HUES48 (cell line): Measurements from ENCODE around the gene ESRRB.

Experiments used
- H3K27ac ChIP-seq: one replicate; pipeline ENCODE4 v1.7.0; 2013; ENCODE audit warnings: low read depth, low read length, inconsistent platforms
- H3K27me3 ChIP-seq: 2 replicates; pipeline ENCODE4 v1.6.1; 2013; ENCODE audit warnings: mild to moderate bottlenecking, low read length; ENCODE audit not compliant: control insufficient read depth, insufficient read depth
- H3K36me3 ChIP-seq: 2 replicates; pipeline ENCODE4 v1.6.1; 2013; ENCODE audit warnings: low read length; ENCODE audit not compliant: control insufficient read depth, insufficient read depth
- H3K4me1 ChIP-seq: 2 replicates; pipeline ENCODE4 v1.6.1; 2013; ENCODE audit warnings: mild to moderate bottlenecking, low read length; ENCODE audit not compliant: control insufficient read depth, insufficient read depth
- H3K4me3 ChIP-seq: 2 replicates; pipeline ENCODE4 v1.5.1; 2013; ENCODE audit warnings: mild to moderate bottlenecking, low read depth, low read length
- H3K9ac ChIP-seq: 2 replicates; pipeline ENCODE4 v1.6.1; 2013; ENCODE audit warnings: mild to moderate bottlenecking, low read depth, low read length, moderate library complexity
- H3K9me3 ChIP-seq: 2 replicates; pipeline ENCODE4 v1.6.1; 2013; ENCODE audit warnings: low read length; ENCODE audit not compliant: control insufficient read depth, insufficient read depth

The ESRRB gene

GRCh38 chr14:76486251-76486743 is 110.4 kb downstream of the ESRRB start:
- Histone ChIP-seq H3K9me3 (no peaks in the 10 kb centered on the region), H3K27me3 (no peaks in the 10 kb centered on the region), H3K27ac (no peak overlapping the region), H3K4me1 (no peaks in the 10 kb centered on the region), H3K9ac (no peak overlapping the region), H3K36me3 (no peaks in the 10 kb centered on the region), H3K4me3 (no peak overlapping the region)

- Histone ChIP-seq H3K9ac (no peak overlapping the region), H3K9me3 (no peaks in the 10 kb centered on the region), H3K4me3 (no peak overlapping the region), H3K27ac (no peak overlapping the region), H3K36me3 (no peaks in the 10 kb centered on the region), H3K4me1 (no peaks in the 10 kb centered on the region), H3K27me3 (no peaks in the 10 kb centered on the region)
Measured at GRCh38 chr14:76488551-76488950, 112.6 kb downstream of the ESRRB start.

- Histone ChIP-seq H3K9me3 (no peaks in the 10 kb centered on the region), H3K9ac (no peak overlapping the region), H3K27ac (no peak overlapping the region), H3K27me3 (no peaks in the 10 kb centered on the region), H3K4me1 (no peaks in the 10 kb centered on the region), H3K36me3 (no peaks in the 10 kb centered on the region), H3K4me3 (no peak overlapping the region)
Measured at GRCh38 chr14:76489667-76490066, 113.7 kb downstream of the ESRRB start.

- Histone ChIP-seq H3K27ac (no peak overlapping the region), H3K4me3 (no peak overlapping the region), H3K9ac (no peak overlapping the region), H3K36me3 (no peaks in the 10 kb centered on the region), H3K4me1 (no peaks in the 10 kb centered on the region), H3K9me3 (no peaks in the 10 kb centered on the region), H3K27me3 (no peaks in the 10 kb centered on the region)
Measured at GRCh38 chr14:76490111-76490510, 114.2 kb downstream of the ESRRB start.

- no peaks in the 10 kb centered on the region for H3K27me3 ChIP-seq
- H3K9me3 ChIP-seq, result no peaks in the 10 kb centered on the region
- H3K4me3 ChIP-seq, result no peak overlapping the region
- no peak overlapping the region for H3K9ac ChIP-seq
- H3K4me1 ChIP-seq, result no peaks in the 10 kb centered on the region
- H3K27ac ChIP-seq, result no peak overlapping the region
- no peaks in the 10 kb centered on the region for H3K36me3 ChIP-seq
Measured at GRCh38 chr14:76490735-76491134, 114.8 kb downstream of the ESRRB start.

GRCh38 chr14:76491172-76491930 is 115.4 kb downstream of the ESRRB start:
- H3K4me1 ChIP-seq, result no peaks in the 10 kb centered on the region
- no peaks in the 10 kb centered on the region for H3K27me3 ChIP-seq
- no peaks in the 10 kb centered on the region for H3K36me3 ChIP-seq
- H3K4me3 ChIP-seq, result no peak overlapping the region
- no peaks in the 10 kb centered on the region for H3K9me3 ChIP-seq
- no peak overlapping the region for H3K9ac ChIP-seq
- no peak overlapping the region for H3K27ac ChIP-seq

- no peak overlapping the region for H3K9ac ChIP-seq
- H3K27ac ChIP-seq, result no peak overlapping the region
- H3K4me3 ChIP-seq, result no peak overlapping the region
- H3K9me3 ChIP-seq, result no peaks in the 10 kb centered on the region
- H3K36me3 ChIP-seq, result no peaks in the 10 kb centered on the region
- no peaks in the 10 kb centered on the region for H3K4me1 ChIP-seq
- no peaks in the 10 kb centered on the region for H3K27me3 ChIP-seq
Measured at GRCh38 chr14:76495983-76496382, 120.0 kb downstream of the ESRRB start.

- no peak overlapping the region for H3K27ac ChIP-seq
- no peak overlapping the region for H3K4me3 ChIP-seq
- no peak overlapping the region for H3K9ac ChIP-seq
- H3K4me1 ChIP-seq, result no peaks in the 10 kb centered on the region
- no peaks in the 10 kb centered on the region for H3K27me3 ChIP-seq
- no peaks in the 10 kb centered on the region for H3K9me3 ChIP-seq
- no peaks in the 10 kb centered on the region for H3K36me3 ChIP-seq
Measured at GRCh38 chr14:76496595-76496994, 120.7 kb downstream of the ESRRB start.

- Histone ChIP-seq H3K36me3 (no peaks in the 10 kb centered on the region), H3K27me3 (no peaks in the 10 kb centered on the region), H3K4me3 (no peak overlapping the region), H3K4me1 (no peaks in the 10 kb centered on the region), H3K9ac (no peak overlapping the region), H3K27ac (no peak overlapping the region), H3K9me3 (no peaks in the 10 kb centered on the region)
Measured at GRCh38 chr14:76497550-76498462, 121.9 kb downstream of the ESRRB start.

GRCh38 chr14:76498463-76498935 is 122.6 kb downstream of the ESRRB start:
- Histone ChIP-seq H3K27ac (no peak overlapping the region), H3K9ac (no peak overlapping the region), H3K9me3 (no peaks in the 10 kb centered on the region), H3K36me3 (no peaks in the 10 kb centered on the region), H3K4me1 (no peaks in the 10 kb centered on the region), H3K4me3 (no peak overlapping the region), H3K27me3 (no peaks in the 10 kb centered on the region)

GRCh38 chr14:76498976-76499375 is 123.0 kb downstream of the ESRRB start:
- Histone ChIP-seq H3K27me3 (no peaks in the 10 kb centered on the region), H3K9me3 (no peaks in the 10 kb centered on the region), H3K4me3 (no peak overlapping the region), H3K36me3 (no peaks in the 10 kb centered on the region), H3K27ac (no peak overlapping the region), H3K9ac (no peak overlapping the region), H3K4me1 (no peaks in the 10 kb centered on the region)
